ENCODE measurements around the gene ERCC1.

- TF ChIP-seq POLR2AphosphoS5 (IDR thresholded peaks at IDR 0.05) (no peak), EP300 (IDR thresholded peaks at IDR 0.05) (no peak), POLR2A (IDR thresholded peaks at IDR 0.05) (no peak), CTCF (IDR thresholded peaks at IDR 0.05) (no peak)
Measured at GRCh38 chr19:45464852-45465441, 41.2 kb upstream of the ERCC1 start.
